GM20000 (cell line): ENCODE measurements around the gene KLHL6.
"Not testable (repeated sequence)": the region's sequence is repeated elsewhere in the genome, so short reads cannot be mapped to it uniquely, and the experiment has no call there.

Experiments used
- DNase-seq: peaks from one replicate; pipeline ENCODE4 v3.0.0; 2012; ENCODE audit warnings: low spot score
- TF ChIP-seq, protein P1 (sequence below): IDR thresholded peaks from 2 replicates; pipeline ENCODE4 v1.5.1; 2012; ENCODE audit warnings: mild to moderate bottlenecking, control low read depth; ENCODE audit errors: extremely low read depth, missing control alignments

Gene KLHL6

DNA sequence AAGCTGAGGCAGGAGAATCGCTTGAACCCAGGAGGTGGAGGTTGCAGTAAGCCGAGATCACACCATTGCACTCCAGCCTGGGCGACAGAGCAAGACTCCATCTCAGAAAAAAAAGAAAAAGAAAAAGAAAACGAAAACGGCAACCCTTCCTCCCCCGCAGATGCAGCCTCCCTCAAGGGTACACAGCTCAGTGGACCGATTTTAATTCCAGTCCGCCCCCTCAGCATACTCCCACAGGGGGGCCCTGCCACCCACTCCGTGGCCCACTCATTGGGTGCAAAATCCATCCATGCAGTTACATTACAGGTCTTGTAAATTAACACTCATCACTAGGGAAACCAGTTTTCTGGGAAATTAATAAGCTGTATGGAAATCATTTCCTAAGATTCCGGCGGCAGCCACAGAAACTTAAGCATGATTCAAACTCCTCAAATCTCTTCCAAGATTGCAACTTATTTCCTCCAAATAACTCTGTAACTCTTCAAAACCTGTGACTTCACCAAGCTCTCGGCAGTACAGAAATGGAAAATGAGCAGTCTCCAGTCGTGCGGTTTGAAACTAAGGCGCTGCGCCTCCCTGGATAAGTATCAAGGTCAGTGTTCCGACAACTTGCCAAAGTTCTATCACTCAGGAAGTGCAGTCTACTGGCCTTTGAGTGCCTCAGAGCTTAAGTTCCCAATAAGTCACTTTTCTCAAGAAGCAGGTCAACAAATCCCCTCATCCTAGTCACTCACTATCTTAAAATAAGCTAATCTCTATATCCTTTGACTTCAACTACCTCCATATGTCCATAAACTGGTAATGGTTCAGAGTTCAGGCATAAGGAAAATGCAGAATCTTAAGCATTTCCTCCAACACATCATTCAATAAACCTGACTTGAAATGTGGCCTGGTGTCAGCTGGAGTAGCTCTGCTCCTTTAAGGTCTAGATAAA, 24.7 kb upstream of the KLHL6 start:
- no peak for DNase-seq
- TF ChIP-seq, protein P1, sequence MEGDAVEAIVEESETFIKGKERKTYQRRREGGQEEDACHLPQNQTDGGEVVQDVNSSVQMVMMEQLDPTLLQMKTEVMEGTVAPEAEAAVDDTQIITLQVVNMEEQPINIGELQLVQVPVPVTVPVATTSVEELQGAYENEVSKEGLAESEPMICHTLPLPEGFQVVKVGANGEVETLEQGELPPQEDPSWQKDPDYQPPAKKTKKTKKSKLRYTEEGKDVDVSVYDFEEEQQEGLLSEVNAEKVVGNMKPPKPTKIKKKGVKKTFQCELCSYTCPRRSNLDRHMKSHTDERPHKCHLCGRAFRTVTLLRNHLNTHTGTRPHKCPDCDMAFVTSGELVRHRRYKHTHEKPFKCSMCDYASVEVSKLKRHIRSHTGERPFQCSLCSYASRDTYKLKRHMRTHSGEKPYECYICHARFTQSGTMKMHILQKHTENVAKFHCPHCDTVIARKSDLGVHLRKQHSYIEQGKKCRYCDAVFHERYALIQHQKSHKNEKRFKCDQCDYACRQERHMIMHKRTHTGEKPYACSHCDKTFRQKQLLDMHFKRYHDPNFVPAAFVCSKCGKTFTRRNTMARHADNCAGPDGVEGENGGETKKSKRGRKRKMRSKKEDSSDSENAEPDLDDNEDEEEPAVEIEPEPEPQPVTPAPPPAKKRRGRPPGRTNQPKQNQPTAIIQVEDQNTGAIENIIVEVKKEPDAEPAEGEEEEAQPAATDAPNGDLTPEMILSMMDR = no peak

DNA sequence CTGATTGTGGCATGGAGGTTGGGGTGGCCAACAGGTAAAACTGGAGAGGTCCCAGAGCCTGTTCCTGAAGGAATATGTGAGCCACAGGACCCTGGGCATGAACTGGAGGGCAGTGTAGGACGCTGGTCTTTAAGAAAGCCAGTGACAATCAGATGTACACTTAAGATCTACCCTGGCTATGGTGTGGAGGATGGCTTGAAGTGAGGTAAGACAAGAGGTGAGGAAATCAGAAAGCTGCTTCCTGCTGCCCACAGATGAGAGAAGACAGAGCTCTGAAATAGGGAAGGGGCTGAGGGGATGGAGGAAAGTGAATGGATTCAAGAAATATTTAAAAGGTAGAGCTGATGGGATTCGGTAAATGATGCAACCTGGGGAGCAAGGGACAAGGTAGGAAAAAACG, 22.7 kb upstream of the KLHL6 start:
- TF ChIP-seq, protein P1 = no peak
- no peak for DNase-seq

DNA sequence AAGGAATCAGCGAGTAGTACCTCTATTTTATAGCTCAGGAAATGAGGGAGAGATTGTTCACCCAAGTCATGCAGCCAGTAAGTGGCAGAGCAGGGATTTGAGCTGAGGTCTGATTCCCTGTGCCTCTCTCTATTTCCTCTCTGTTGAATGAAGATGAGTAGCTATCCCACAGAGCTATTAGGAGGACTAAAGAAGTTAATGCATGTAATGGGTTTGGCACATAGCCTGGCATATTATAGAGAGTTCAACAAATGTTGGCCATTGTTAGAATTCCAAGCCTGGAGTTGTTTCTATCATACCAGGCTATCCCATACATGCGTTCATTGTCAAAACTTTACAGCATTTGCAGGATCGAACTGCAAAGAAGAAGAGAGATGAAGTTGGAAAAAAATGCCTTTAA, 21.8 kb upstream of the KLHL6 start:
- TF ChIP-seq, protein P1 = no peak
- DNase-seq = no peak

DNA sequence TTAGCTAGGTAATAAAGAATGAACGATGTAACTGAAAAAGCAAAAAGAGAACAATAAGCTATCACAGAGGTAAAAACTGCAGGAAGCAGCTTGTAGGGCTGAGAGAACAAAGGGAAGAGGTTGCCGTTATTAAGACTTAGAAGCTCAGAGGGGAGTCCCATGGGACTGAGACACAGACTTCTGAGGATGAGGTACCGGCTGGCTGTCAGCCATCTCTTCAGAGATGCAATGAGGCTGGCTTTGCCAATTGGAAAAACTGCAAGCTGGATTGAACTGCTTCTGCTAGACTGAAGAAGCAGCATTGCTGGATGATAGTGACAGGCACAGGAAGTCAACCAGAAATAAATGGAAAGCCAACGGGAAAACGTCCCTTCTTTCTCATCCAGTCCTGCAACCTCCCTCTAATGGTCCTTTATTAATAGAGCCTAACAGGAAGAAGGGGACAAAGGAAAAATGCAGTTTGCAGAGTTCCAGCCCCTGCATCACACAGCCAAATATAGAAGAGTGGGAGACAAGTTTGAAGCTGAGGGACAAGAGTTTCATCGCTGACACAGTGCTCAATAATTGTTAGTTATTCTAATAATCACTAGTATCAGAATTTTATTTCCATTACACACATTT, 21.1 kb upstream of the KLHL6 start:
- TF ChIP-seq, protein P1 = no peak
- DNase-seq = no peak

DNA sequence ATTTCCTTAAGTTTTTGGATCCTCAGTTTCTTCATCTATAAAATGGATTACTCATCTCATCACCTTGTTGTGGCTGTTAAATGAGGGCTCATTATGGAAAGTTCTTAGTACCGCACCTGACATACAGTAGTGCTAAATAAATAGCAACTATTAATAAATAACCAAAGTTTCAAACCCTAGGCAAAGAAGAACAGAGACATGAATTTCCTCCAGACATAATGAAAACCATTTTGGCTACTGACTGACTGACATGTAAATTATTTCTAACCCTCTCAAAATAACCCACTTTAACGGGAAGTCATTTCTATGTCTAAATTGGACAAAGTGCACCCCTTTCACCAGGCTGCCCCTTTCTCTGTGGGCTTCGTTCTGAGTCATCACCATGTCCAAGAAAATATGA, 17.4 kb upstream of the KLHL6 start:
- TF ChIP-seq, protein P1 = no peak
- no peak for DNase-seq

DNA sequence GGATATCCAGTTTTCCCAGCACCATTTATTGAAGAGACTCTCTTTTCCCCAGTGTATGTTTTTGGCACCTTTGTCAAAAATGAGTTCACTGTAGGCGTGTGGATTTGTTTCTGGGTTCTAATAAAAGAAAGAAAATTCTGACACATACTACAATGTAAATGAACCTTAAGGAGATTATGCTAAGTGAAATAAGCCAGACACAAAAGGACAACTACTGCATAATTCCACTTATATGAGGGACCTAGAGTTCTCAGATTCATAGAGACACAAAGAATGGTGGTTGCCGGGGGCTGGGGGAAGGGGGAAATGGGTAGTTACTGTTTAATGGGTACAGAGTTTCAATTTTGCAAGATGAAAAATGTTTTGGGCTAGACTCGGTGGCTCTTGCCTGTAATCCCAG, 14.7 kb upstream of the KLHL6 start:
- not testable (repeated sequence) for DNase-seq

DNA sequence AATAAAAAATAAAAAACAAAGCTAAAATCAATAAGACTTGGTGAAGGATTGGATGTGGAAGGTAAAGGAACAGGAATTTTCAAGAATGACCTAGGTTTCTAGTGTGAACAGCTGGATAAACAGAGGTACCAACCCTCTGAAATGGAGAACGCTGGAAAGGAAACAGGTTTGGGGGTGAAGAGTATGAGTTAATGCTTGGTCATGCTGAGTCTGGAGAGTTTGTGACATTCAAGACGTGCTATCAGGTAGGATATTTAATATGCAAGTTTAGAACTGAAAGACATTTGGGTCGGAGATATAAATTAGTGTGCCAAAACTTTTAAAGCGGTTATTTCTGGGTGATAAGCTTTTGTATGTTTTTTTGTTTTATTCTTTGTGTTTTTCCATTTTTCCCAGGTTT, 11.4 kb upstream of the KLHL6 start:
- TF ChIP-seq, protein P1 = no peak
- no peak for DNase-seq
